Duodenal mucosa (tissue), 2 donors: Measurements from ENCODE around the gene STEAP2.
"Not testable (repeated sequence)": the region's sequence is repeated elsewhere in the genome, so short reads cannot be mapped to it uniquely, and the experiment has no call there.

Experiments
- H3K27ac ChIP-seq: one replicate; pipeline ENCODE4 v1.7.0; 2013; ENCODE audit warnings: low read depth, low read length
- H3K27me3 ChIP-seq, 2 donors: one replicate each; pipeline ENCODE4 v1.7.0; 2013; ENCODE audit warnings: low read length in 2 of 2, control low read depth in 1 of 2; ENCODE audit not compliant: insufficient read depth in 2 of 2, control insufficient read depth in 1 of 2
- H3K36me3 ChIP-seq, 2 donors: one replicate each; pipeline ENCODE4 v1.7.0; 2013; ENCODE audit warnings: low read length in 2 of 2, control low read depth in 1 of 2; ENCODE audit not compliant: insufficient read depth in 2 of 2, control insufficient read depth in 1 of 2
- H3K4me1 ChIP-seq, 2 donors: one replicate each; pipeline ENCODE4 v1.7.0; 2013; ENCODE audit warnings: low read length in 2 of 2, control low read depth in 1 of 2; ENCODE audit not compliant: insufficient read depth in 2 of 2, control insufficient read depth in 1 of 2
- H3K4me3 ChIP-seq, 2 donors: one replicate each; pipeline ENCODE4 v1.7.0; 2013; ENCODE audit warnings: low read length in 2 of 2, low read depth in 1 of 2
- H3K9ac ChIP-seq, 2 donors: one replicate each; pipeline ENCODE4 v1.7.0; 2013; ENCODE audit warnings: low read length in 2 of 2, low read depth in 1 of 2
- H3K9me3 ChIP-seq, 2 donors: one replicate each; pipeline ENCODE4 v1.7.0; 2013; ENCODE audit warnings: low read length in 2 of 2, control low read depth in 1 of 2; ENCODE audit not compliant: control insufficient read depth in 1 of 2

Gene STEAP2

GRCh38 chr7:90243556-90243955 lies 32.0 kb downstream of the STEAP2 start:
- Histone ChIP-seq H3K27ac (no peak overlapping the region), H3K9me3 (no peaks in the 10 kb centered on the region), H3K4me1 (peaks cover 26 to 28% of the 10 kb centered on the region in 2 donors), H3K9ac (no peak overlapping the region), H3K4me3 (no peak overlapping the region), H3K36me3 (no peaks in the 10 kb centered on the region), H3K27me3 (no peaks in the 10 kb centered on the region)

DNA sequence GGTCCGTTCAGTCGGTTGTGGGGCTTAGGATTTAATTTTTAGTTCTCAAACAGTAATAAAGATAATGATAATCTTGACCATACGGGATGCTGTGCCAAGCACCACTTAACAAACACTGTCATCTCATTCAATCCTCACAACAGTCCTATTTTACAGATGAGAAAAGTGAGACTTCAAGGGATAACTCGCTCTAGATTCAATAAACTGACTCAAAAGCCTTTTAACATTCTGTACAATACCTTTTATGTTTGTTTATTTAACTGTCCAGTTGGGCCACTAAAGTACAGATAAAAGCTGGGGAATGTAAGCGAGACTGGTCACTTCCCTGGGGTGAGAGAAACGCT lies 33.0 kb downstream of the STEAP2 start:
- H3K27me3 ChIP-seq, result no peaks in the 10 kb centered on the region
- peaks cover 19 to 24% of the 10 kb centered on the region in 2 donors for H3K4me1 ChIP-seq
- H3K36me3 ChIP-seq, result no peaks in the 10 kb centered on the region
- no peaks in the 10 kb centered on the region for H3K9me3 ChIP-seq
- H3K9ac ChIP-seq, result peak overlapping the region; percentile 83 to 84
- peak overlapping the region; percentile 94 to 96 for H3K4me3 ChIP-seq
- no peak overlapping the region for H3K27ac ChIP-seq

- Histone ChIP-seq H3K4me1 (peaks cover 15 to 24% of the 10 kb centered on the region in 2 donors), H3K27me3 (no peaks in the 10 kb centered on the region), H3K9ac (peak within 1 kb of the TSS; percentile 83 to 84), H3K27ac (no peak within 1 kb of the TSS), H3K9me3 (no peaks in the 10 kb centered on the region), H3K4me3 (peak within 1 kb of the TSS; percentile 94 to 96), H3K36me3 (no peaks in the 10 kb centered on the region)
Observed at GRCh38 chr7:90244909-90245851, 33.6 kb downstream of the STEAP2 start, which contains the start of gene CFAP69. TSS of gene CFAP69 (plus strand) at chr7:90245174. CDS start at chr7:90245425, 251 bp downstream.

- H3K9ac ChIP-seq, result peak overlapping the region in 1 of 2 donors; percentile 83
- peak overlapping the region; percentile 94 to 96 for H3K4me3 ChIP-seq
- H3K4me1 ChIP-seq, result peaks cover 15 to 24% of the 10 kb centered on the region in 2 donors
- no peaks in the 10 kb centered on the region for H3K27me3 ChIP-seq
- H3K9me3 ChIP-seq, result no peaks in the 10 kb centered on the region
- H3K27ac ChIP-seq, result no peak overlapping the region
- no peaks in the 10 kb centered on the region for H3K36me3 ChIP-seq
Observed at GRCh38 chr7:90246171-90246570, 34.6 kb downstream of the STEAP2 start.

GRCh38 chr7:90248706-90249105 lies 37.2 kb downstream of the STEAP2 start:
- Histone ChIP-seq H3K4me3 (no peak overlapping the region), H3K9ac (no peak overlapping the region), H3K4me1 (peaks cover 5 to 18% of the 10 kb centered on the region in 2 donors), H3K36me3 (no peaks in the 10 kb centered on the region), H3K27me3 (no peaks in the 10 kb centered on the region), H3K27ac (no peak overlapping the region), H3K9me3 (no peaks in the 10 kb centered on the region)

DNA sequence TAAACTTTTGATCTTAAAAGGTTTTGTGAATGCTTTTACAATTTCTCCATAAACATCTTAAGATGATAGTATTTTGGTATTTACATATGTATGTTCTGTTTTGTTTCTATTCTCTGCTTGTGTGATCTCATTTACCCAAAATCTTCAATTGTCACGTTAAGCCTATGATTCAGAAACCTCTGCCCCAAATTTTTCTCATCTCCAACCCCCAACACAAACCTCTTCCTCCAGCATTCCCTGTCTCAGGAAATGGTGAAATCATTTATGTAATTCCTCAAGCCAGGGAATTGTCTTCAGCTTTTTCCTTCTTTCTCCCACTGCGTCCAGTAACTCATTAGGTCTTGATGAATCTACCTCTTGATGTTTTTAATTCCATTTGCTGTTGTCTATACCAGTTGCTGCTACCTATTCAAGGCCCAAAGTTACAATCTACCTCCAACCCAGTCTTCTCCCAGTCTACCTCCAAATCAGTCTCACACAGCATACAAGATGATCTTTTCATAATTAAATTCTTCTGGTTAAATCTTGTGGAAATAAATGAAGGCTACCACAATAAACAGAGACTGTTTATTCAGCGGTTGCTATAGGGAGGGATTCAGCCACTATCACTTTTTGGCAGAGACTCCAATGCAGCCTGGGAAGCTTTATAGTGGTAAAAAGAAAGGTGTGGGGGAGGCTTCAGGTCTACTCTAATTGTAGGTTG lies 39.2 kb downstream of the STEAP2 start:
- Histone ChIP-seq H3K36me3 (no peaks in the 10 kb centered on the region), H3K9ac (no peak overlapping the region), H3K4me1 (peaks cover 5 to 7% of the 10 kb centered on the region in 2 donors), H3K27ac (no peak overlapping the region), H3K27me3 (no peaks in the 10 kb centered on the region), H3K4me3 (no peak overlapping the region), H3K9me3 (no peaks in the 10 kb centered on the region)

GRCh38 chr7:90251304-90251635 lies 39.7 kb downstream of the STEAP2 start:
- H3K9ac ChIP-seq, result no peak overlapping the region
- H3K27ac ChIP-seq, result no peak overlapping the region
- H3K9me3 ChIP-seq, result no peaks in the 10 kb centered on the region
- H3K4me3 ChIP-seq, result no peak overlapping the region
- H3K27me3 ChIP-seq, result no peaks in the 10 kb centered on the region
- H3K36me3 ChIP-seq, result no peaks in the 10 kb centered on the region
- H3K4me1 ChIP-seq, result peaks cover 3 to 4% of the 10 kb centered on the region in 2 donors

DNA sequence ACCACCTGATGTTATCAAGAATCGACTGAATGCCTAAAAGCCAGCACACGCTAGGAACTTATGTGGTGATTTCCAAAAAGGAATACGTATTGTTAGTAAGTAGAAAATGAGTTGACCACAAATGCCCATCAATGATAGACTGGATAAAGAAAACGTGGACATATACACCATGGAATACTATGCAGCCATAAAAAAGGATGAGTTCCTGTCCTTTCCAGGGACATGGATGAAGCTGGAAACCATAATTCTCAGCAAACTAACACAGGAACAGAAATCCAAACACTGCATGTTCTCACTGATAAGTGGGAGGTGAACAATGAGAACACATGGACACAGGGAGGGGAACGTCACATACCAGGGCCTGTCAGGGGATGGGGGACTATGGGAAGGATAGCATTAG lies 44.5 kb downstream of the STEAP2 start:
- not testable (repeated sequence) for H3K9me3 ChIP-seq, H3K27ac ChIP-seq, H3K4me1 ChIP-seq, H3K36me3 ChIP-seq, H3K27me3 ChIP-seq, H3K4me3 ChIP-seq, H3K9ac ChIP-seq

DNA sequence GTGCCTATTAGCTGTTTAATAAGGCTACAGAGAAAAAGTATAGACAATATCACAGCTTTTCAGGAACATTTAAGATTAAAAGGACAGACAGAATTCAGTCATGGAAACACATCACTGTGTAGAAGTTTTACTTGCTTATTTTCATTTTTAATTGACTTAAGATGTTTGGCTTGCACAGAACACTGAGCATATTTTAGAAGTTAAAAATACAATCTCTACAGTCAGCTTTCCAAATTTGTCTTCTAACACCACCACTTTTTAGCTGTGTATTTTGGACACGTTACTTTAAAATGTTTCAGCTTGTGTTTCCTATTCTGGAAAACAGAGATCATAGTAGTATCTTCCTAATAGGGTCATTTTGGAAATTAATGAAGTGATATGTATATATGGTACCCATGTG lies 45.2 kb downstream of the STEAP2 start:
- Histone ChIP-seq H3K9ac (no peak overlapping the region), H3K9me3 (no peaks in the 10 kb centered on the region), H3K4me1 (no peaks in the 10 kb centered on the region), H3K27me3 (no peaks in the 10 kb centered on the region), H3K36me3 (no peaks in the 10 kb centered on the region), H3K27ac (no peak overlapping the region), H3K4me3 (no peak overlapping the region)

- no peaks in the 10 kb centered on the region for H3K27me3 ChIP-seq
- no peak overlapping the region for H3K27ac ChIP-seq
- H3K36me3 ChIP-seq, result no peaks in the 10 kb centered on the region
- no peak overlapping the region for H3K4me3 ChIP-seq
- H3K9ac ChIP-seq, result no peak overlapping the region
- no peaks in the 10 kb centered on the region for H3K9me3 ChIP-seq
- no peaks in the 10 kb centered on the region for H3K4me1 ChIP-seq
Observed at GRCh38 chr7:90261441-90261840, 49.9 kb downstream of the STEAP2 start.
